ENCODE results near the gene SUSD4.

GRCh38 chr1:223208164-223209076 is 155.6 kb downstream of the SUSD4 start:
- TF ChIP-seq POLR2A (IDR thresholded peaks at IDR 0.05) (no peak), CTCF (IDR thresholded peaks at IDR 0.05) (no peak), POLR2AphosphoS5 (IDR thresholded peaks at IDR 0.05) (no peak), EP300 (IDR thresholded peaks at IDR 0.05) (no peak)

All from upper lobe of left lung (tissue), 4 donors.